Measurements from ENCODE around the gene SORCS2.

Gene SORCS2

DNA sequence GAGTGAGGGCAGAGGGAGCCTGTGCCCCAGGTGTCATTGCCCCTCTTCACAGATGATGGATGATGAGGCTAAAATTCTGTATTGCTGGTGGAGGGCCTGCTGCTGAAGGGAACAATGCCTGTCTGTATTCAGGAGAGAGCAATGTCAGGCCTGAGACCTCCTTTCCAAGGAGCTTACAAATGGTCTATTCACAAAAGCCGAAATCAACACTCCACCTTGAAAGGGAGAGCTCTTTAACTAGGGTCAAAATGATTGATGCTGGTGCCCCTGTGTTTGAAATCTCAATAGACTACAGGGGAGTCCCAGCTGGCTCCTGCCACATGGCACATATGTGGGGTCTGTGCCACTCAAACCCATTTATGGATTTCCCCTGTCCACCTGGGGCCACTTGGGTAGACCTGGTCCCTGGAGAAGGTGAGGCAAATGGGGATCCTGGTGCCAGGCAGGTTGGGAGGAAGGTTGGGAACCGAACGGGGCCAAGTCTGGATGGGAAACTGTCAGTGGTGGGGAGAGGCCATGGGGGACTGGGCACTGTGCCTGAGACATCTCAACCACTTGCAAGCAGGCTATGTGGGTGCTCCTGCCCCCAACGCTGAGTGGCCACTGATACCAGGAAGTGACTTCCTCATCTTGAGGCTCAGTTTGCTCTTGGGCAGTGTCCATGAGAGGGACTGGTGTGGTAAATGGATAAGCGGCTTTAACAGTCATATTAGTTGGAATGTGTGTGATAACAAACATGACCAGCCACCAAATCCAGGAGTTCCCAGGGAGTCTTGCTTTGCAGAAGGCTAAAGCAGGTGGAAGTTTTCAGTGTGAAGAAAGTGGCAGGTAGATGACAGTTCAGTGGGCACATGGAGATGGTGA, 466.2 kb downstream of the SORCS2 start:
- peak in 3 of 4 experiments; percentile 41 to 47 (median 46) for DNase-seq

DNA sequence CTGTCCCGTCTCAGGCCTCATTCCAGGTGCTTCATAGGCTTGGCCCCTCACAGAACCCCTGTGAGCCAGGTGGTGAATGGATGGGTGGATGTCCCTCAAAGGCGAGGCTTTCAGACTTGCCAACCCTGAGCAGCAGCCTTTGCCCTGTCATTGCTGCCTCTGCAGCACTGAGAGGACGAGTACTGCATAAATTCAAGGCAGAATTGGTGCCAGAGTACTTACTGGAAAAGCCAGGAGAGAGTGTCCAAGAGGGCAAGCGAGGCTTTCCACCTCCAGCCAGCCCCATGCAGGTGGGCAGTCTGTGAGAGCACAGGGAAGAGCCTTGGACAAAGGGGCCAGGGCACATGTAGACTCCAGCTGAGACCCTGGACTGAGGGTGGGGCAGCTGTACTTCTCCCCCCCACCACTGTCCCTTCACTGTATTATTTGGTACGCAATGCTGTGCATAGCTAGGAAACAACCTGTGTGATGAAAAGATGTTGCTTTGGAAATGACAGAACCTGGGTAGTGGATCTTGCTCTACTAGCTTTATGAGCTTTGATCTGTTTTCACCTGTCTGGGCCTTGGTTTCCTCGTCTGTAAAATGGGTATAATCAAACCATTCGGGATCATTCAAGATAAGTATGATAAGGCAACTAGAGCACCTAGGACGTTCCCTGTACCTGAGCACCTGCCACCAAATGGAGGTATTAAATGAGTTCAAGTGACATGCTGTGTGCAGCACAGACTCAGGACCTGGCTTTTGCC, 467.3 kb downstream of the SORCS2 start:
- no peak for DNase-seq

DNA sequence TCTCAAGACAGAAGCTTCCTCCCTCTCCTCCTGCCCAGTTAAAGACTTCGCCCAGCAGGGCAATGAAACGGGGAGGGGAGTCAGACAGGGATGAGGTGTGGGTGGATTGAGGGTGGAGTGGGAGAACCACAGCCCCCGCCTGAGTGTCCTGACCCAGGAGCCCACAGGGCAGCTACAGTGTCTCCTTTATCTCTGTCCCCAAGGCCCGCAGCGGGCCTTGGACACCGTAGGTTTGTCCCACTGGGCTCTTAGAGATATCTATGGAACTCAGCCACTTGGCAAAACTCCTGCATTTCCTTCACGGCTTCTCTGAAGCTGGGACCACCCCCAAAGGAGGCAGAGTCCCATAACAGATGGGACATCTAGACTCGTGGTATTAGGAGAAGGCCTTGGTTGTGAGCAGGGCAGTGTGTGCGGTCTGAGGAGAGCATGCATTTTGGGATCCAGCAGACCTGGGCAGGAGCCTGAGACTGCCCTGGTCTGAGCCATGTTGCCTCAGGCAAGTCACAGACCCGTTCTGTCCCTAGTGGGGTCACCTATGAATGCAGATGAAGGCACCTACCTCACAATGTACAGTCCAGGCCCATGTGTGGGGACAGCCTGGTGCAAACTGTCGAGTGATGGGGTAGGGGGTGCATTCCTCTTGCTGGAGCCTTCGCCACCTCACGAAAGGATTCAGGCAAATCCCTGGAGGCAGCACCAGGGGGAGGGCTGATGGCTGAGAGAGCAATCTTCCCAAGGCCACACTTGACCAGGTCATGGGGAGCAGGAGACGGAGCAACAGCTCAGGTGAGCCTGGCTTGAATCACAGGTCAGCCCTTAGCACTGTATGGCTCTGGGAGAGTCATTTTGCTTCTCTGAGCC, 468.1 kb downstream of the SORCS2 start:
- DNase-seq = no peak

DNA sequence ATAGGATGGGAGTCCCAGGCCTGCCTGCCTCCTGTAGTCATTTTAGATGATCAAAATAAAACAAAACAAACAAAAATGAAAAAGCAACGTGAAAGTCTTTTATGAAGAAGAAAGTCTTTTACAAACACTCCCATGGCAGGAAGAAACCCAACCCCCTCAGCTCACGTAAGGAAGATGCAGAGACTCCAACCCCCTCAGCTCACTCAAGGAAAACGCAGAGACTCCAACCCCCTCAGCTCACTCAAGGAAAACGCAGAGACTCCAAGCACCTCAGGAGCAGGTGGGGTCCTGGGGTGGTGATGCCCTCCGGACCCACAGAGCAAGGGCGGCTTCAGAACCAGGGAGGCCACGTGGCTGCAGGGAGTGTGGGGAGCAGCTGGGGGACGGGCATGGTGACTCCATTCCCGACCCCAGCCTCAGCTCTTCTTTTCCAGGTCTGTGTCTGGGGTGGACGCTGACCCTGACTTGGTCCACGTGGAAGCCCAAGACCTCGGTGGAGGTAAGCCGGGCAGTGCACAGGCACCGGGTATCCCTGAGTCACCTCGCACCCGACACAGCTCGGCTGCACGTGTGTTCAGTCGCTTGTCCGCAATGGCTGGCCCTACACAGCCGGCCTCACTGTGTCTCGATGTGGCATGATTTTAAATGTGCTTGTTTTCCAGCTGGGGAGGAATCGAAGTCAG, 468.9 kb downstream of the SORCS2 start:
- no peak for DNase-seq

DNA sequence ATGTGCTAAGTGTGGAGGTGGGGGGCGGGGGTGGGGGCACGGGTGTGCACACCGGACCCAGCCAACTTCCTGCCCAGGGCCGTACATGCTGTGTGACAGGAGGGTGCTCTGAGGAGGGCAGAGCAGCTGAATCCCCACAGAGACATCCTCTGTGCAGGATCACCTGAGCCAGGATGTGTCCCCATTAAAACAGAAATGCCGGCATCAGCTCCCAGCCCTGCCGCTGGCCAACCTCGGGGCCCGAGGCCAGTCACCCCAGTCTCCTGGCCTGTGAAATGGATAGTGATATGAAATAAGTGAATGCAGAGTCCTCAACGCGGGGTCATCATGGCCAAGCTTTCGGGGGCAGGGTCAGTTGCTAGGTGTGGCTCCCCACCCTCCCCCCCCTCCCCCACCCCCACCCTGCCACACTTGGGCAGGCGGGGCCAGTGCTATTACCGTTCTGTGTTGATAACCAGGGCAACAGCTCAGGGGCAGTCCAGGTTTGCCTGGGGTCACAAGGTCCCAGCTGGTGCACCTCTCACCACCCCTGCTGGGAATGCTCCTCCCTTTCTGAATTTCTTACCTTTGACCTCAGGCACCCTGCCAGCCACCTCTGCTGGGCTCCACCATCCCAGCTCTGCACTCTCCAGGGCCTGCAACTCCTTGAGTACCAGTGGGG, 469.6 kb downstream of the SORCS2 start:
- DNase-seq = no peak

DNA sequence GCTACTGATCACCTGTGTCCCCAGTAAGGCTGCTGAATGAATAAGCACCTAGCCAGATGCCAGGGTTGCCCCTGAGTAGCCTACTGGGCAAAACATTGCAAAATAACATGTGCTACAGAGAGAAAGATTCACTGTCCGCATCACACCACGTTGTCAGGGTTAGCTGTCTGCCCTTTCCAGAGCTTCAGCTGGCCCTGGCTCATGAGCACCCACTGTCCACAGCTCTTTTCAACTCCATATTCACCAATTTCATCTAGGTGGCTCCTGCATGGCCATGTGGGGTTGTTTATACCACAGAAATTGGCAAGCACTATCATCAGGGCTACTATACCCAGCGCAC, 470.1 kb downstream of the SORCS2 start:
- DNase-seq = no peak

DNA sequence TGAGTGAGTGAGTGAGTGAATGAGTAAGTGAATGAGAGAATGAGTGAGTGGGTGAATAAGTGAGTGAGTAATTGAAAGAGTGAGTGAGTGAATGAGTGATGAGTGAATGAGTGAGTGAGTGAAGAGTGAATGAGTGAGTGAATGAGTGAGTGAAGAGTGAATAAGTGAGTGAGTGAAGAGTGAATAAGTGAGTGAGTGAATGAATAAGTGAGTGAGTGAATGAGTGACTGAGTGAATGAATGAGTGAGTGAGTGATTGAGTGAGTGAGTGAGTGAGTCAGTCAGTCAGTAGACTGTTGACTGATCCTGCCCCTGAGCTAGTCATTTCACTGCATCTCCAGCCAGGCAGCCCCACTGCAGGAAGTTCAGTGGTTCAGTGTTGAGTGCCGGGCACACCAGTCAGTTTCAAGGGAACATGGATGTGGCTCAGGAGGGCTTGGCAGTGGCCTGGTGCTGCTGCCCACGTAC, 470.8 kb downstream of the SORCS2 start:
- peak in 1 of 4 experiments; percentile 25 for DNase-seq

DNA sequence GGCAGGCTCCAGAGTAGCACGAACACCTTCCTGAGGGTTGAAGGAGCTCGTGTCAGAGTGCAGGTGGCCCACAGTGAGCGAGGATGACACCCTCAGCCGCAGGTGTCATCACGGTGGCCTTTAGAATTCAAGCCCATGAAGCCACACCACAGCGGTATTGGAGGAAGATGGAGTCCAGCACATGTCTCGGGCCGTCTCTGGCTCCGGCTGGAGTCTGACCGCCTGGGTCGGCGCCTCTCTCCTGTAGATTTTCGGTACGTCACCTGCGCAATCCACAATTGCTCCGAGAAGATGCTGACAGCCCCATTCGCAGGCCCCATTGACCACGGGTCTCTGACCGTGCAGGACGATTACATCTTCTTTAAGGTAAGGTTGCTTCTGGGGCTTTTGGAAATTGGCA, 471.8 kb downstream of the SORCS2 start:
- no peak for DNase-seq

DNA sequence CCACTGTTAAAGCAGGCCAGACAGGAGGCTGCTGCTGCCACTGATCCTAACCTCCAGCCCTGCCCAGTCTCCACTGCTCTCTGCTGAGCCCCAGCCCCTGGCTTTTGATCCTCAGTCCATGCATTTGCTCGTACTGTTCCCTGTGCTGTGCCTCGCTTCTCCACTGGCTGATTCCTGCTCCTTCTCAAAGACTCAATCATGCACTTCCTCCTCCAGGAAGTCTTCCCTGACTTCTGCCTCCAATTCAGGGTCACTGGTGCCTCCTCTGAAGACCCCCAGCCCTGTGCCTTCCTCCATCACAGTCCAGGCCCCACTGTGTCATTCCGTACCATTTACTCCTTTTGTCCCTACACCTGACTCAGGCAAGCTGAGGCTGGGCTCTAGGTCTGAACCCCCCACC, 473.0 kb downstream of the SORCS2 start:
- DNase-seq = no peak

DNA sequence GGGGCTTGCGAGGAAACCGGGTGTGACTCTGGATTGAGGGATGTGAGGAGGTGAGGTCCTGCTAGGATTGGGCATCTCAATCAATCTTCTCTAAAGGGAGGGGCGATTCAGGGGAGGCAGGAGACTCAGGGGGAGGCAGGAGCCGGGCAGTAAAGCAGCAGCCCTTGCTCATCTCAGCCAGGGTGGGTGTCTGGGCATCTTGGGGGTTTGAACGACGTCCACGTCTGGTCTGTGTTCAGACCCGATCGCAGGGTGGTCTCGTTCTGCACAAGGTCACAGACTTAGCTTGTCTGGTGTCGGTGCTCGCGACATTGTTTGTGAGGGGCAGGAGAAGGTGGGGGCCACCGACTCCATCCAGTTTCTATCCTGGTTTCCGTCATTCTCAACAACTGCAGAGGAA, 473.7 kb downstream of the SORCS2 start:
- no peak for DNase-seq

DNA sequence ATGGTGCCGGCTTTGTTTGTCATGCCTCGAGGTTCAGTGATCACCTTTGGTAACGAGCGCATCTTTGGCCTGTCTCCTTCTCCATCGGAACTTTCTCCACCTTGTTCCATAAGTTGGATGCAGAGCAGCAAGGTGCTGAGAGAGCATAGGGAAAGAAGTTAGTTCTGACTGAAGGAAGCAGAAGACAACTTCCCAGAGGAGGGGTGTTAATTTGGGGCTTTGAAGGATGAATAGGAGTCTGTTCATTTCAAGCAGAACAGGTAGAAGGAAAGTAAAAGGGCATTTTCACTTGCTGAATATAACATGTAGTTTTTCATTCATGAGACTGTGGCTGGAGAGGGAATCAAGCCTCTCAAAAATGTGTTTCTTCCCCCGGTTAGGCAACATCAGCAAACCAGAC, 474.4 kb downstream of the SORCS2 start:
- DNase-seq = no peak

DNA sequence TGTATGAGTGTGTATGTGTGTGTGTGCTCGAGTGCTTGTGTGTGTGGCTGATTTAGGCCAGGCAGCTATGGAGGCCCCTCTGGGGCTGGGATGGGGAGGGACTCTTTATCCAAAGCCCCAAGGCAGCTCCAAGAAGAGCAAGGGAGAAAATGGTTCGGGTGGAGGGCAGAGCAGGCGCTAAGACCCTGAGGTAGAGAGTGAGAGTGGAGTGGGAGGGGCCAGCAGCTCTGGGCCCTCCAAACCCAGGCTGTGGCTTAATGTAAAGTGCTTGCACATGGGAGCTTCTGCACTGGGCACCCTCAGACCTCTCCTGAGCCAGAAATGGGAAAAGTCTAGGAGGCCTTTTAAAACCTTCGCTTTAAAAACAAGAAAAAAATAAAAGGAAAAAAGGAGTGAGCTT, 475.9 kb downstream of the SORCS2 start:
- no peak for DNase-seq

DNA sequence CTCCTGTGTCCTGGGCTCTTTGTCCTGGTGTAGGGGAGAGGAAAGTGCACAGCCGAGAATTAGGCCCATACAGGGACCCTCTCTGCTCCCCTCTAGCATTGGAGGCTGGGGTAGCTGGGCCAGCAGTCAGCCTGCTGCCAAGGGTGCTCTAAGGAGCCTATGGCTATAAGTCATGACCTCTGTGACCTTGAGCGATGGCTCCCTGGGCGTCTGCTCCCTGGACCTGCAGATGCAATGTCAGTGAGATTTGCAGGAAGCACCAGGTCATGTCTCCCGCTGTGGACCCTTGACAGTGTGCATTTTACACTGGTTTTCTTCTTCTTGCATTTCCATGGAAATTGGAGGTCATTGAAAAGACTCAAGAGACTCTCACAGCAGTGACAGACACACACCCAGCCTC, 476.5 kb downstream of the SORCS2 start:
- DNase-seq = no peak

DNA sequence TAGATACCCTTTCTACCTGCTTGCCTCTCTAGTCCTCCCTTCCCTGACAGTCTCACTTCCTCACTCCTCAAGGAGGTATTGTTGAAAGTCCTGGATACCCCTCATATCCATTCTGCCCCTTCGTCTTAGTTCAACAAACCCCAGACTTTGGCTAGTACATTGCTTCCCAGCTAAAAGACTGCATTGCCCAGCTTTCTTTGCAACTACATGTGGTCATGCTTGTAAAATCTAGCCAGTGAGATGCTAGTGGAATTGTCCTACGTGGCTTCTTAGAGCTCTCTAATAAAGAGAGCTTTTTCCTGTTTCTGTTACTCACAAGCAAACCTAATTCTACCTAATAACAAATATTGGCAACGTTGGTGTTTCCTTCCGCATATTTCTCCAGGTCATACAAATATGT, 480.3 kb downstream of the SORCS2 start:
- DNase-seq = no peak

DNA sequence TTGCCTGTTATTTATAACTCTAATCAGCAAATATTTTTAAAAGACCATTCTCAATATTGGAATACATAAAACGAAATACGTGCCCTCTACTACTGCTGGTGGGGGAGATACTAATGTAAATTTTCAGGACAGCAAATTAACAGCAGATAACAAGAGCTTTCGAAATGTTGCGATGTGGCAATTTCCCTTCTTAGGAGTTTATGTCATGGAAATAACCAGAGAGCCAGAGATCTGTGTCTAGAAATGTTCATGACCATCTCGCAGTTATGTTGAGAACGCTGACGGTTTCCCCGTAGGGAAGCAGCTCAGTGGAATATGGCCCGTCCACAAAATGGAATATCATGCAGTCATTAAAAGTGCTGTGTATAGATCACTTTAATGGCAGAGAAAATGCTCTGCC, 480.8 kb downstream of the SORCS2 start:
- DNase-seq = peak; percentile 60 to 79 (median 72)

DNA sequence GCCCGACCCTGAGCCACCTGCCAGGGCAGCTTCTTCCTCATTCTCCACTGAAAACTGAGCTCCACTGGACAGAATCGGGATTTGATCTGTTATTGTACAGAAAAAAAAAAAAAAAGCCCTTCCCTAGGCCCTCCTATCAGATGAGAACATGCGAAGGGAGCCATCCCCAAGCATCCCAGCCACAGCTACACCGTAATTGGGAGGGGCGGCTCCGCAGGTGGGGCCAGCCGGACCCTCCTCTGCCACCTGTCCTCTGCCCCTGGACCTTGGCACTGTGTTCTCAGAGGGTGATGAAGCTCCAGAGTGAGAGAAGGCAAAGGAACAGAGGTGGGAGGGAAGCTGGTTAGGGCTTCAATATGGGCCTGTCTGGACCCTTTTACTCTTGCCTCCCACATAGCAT, 482.4 kb downstream of the SORCS2 start:
- DNase-seq = no peak

DNA sequence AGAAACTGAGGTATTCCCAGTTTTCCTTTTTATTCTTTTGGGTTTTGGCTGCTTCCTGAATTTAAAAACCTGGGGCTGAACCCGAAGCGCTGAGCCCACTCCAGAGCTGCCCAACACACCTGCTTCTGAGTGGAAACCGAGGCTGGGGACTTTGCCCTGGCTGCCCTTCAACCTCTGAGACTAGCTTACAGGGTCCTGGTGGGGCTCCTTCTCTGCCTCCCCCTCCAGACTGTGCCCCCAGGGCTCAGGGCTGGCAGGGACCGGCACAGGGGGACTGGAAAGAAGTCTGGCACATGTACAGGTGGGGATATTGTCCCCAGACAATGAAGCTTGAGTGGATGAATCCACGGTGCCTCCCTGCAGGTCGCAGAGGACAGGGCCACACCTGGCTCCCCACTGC, 482.8 kb downstream of the SORCS2 start:
- DNase-seq = no peak

DNA sequence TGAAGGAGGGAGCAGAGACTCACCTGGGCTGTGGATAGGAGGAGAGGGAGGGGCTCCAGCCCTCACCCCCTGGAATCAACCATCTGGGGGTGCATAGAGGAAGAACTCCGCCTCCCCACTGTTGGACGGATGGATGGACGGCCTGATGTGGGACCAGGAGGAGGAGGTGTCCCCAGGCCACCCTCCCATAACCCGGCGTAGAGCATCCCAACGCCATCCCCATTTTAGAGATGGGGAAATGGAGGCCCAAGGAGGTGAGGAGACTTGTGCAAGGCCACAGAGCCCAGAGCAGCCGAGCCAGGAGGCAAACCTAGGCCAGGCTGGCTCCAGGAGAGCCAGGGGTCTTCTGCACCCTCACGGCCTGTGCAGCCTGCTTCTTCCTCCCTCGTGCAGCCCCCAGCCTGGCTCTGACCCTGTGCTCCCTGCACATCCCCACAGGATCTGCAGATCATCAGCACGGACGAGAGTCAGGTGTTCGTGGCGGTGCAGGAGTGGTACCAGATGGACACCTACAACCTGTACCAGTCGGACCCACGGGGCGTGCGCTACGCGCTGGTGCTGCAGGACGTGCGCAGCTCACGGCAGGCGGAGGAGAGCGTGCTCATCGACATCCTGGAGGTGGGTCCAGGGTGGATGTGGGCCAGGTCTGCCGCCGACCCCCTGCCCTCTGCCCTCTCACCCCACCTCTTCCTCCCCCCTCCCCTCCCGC, 483.4 kb downstream of the SORCS2 start:
- no peak for DNase-seq

DNA sequence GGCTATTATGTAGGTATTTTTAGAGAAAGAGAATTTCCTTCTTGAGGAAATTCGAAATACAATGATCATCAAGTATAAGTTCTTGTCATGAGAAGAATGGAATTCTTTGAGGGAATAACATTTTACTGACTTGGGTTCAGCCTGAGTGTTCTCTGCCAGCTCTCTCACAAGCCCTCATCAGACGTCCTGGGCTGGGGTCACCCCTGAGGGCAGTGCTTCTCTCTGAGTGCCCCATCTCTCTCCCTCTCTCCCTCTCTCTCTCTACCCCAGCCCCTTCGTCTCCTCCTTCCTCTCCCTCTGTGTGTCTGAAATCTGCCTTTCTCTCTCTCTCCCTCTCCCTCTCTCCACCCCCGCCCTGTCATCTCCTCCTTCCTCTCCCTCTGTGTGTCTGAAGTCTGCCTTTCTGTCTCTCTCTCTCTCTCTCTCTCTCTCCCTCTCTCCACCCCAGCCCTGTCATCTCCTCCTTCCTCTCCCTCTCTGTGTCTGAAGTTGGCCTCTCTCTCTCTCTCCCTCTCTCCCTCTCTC, 484.1 kb downstream of the SORCS2 start:
- DNase-seq = no peak

DNA sequence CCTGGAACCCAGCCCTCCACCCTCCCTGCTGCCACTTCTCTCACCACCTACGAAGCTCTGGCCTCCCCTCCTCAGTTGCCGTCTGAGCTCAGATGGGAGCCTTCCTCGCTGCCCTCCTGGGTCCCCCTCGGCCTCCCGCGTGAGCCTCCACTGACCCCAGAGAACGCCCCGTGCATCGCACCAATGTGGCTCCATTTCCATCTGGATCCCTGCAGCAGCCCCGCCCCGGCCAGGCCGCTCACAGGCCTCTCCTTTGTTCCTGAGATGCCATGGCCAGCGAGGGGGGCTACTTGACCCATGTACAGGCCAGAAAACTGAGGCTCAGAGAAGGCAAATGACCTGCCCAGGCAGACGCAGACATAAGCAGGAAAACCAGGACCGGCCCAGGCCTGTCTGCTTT, 484.7 kb downstream of the SORCS2 start:
- no peak for DNase-seq

DNA sequence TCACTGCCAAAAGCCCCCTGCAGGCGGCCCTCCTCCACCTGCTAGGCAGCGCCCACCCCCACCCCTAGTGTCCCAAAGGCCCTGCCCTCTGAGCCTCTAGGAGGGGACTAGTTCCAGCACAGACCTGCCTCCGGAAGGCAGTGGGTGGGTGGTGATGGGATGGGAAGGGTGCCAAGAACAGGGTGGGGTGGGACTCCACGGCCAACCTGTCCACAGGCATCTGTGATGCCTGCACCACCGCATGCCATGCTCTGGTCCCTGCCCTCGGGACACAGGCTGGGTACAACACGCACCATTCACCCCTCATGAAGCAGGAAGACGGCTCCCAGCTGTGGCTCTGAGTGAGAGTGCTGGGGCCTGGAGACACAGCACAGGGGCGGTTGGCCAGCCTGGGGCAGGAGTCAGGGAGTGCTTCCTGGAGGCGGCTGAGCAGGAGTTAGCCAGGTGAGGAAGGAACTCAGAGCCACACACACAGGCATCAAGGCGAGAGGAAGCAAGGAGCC, 485.5 kb downstream of the SORCS2 start:
- no peak for DNase-seq
